ENCODE results near the gene HNRNPUL1. TPM values are rescaled to one million over a fixed set of nuclear protein-coding genes. Genes with fewer than 3 reads are reported as not detected.
"Not testable (repeated sequence)": the region's sequence is repeated elsewhere in the genome, so short reads cannot be mapped to it uniquely, and the experiment has no call there.

The HNRNPUL1 gene
- total and polyA plus RNA-seq, 9 of the 15 experiments (the other 6 are each of a cell fraction or from before 2014, with no cell fraction given), result 7.3 to 211 (median 85.0) TPM

DNA sequence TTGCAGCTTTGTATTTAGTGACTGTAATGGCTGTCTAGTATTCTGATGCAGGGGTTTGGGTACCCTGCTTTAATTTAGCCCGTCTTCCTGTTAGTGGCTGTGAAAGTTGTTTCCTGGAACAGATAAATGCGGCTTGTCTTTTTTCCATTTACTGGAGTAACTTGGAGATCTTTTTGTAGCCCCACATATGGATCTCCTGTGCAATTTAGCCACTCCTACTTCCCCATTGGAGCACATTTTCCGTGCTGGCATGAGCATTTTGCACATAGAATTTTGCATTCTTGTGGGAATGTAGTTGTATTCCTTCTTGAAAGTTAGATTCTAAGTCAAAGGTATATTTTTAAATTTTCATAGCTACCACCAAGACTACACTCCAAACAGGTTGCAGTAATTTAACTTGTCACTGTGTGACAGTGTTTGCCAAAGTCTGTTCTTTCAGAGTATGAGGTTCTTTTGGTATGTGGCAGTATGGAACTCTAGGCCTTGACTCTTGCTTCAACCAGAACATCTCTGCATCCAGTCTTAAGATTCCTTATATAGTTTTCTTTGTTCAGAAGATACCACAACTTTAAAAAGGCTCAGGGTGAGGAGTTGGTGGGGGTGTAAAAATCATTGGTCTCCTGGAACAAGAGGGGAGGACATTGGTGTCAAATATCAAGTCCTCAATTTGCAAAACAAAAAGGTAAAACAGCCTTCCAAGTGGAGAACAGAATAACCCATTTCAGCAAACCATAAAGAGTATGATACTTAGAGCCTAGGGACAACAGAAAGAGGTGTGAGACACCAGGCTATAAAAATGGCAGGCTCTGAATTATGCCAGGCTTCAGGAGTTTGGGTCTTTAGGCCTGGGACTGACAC, 24.7 kb downstream of the HNRNPUL1 start:
- Histone ChIP-seq H3K79me2 (ENCODE audit: control insufficient read depth, insufficient read depth, low read length) (no peaks in the 10 kb centered on the region), H3K9me3 (replicated peaks; ENCODE audit: control insufficient read depth, insufficient read depth, low read depth, low read length) (no peaks in the 10 kb centered on the region), H3K4me1 (replicated peaks in 1 of 2; ENCODE audit: control insufficient read depth in 2 of 2, insufficient read depth in 2 of 2, low read length in 2 of 2) (no peaks in the 10 kb centered on the region), H3K27ac (ENCODE audit: extremely low read depth, low read depth, low read length) (no peak overlapping the region), H3K4me2 (ENCODE audit: insufficient read depth, low read length) (no peak overlapping the region), H3K27me3 (ENCODE audit: control insufficient read depth in 2 of 2, insufficient read depth in 2 of 2, low read length in 2 of 2) (no peaks in the 10 kb centered on the region), H3K36me3 (ENCODE audit: control insufficient read depth, insufficient read depth, low read length) (peaks cover 92% of the 10 kb centered on the region), H2AFZ (ENCODE audit: low read depth, low read length) (no peak overlapping the region), H3K4me3 (no peak overlapping the region), H4K20me1 (replicated peaks; ENCODE audit: control insufficient read depth, insufficient read depth, low read length) (no peaks in the 10 kb centered on the region), H3K9me1 (ENCODE audit: control insufficient read depth, insufficient read depth, low read length) (no peaks in the 10 kb centered on the region), H3K9ac (ENCODE audit: insufficient read depth in 1 of 2, low read depth in 2 of 2, low read length in 2 of 2) (no peak overlapping the region)
- BruUV-seq (replicated peaks), result no TSS peak
- WGBS (ENCODE audit: insufficient coverage, low coverage, missing lambda C conversion rate), result 90% methylated on average over 3 of the region's 3 CpGs
- FAIRE-seq (no peak), DNase-seq (ENCODE audit: extremely low read depth in 1 of 4, low spot score in 3 of 4) (no peak), ATAC-seq (no peak)
- intact Hi-C loops (cut with micrococcal nuclease) (no loop called here), in situ Hi-C loops (cut with MboI) (no loop called here)
- ChIA-PET CTCF (ENCODE audit: low intra/inter-chr PET ratio) (interaction anchor here (0.6 kb wide), 1 partner anchor 78 kb away, joined by 4 read pairs; no protein-coding TSS in a partner anchor), POLR2A (interaction anchor here (0.5 to 1.7 kb wide), 4 partner anchors 8 to 46 kb away, joined by 3 to 6 read pairs (median 4); no protein-coding TSS in a partner anchor)
- TF ChIP-seq, protein P1, sequence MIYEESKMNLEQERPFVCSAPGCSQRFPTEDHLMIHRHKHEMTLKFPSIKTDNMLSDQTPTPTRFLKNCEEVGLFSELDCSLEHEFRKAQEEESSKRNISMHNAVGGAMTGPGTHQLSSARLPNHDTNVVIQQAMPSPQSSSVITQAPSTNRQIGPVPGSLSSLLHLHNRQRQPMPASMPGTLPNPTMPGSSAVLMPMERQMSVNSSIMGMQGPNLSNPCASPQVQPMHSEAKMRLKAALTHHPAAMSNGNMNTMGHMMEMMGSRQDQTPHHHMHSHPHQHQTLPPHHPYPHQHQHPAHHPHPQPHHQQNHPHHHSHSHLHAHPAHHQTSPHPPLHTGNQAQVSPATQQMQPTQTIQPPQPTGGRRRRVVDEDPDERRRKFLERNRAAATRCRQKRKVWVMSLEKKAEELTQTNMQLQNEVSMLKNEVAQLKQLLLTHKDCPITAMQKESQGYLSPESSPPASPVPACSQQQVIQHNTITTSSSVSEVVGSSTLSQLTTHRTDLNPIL (CRISPR knock-in tag; IDR thresholded peaks at IDR 0.05), result no peak
- no peak for TF ChIP-seq MEF2A (IDR thresholded peaks at IDR 0.05; ENCODE audit: control insufficient read depth, low read depth, low read length)
- no peak for TF ChIP-seq ZNF586 (CRISPR knock-in tag; conservative IDR thresholded peaks at IDR 0.05)
- no peak for TF ChIP-seq KAT2B (IDR thresholded peaks at IDR 0.05; ENCODE audit: low read depth, low read length)

DNA sequence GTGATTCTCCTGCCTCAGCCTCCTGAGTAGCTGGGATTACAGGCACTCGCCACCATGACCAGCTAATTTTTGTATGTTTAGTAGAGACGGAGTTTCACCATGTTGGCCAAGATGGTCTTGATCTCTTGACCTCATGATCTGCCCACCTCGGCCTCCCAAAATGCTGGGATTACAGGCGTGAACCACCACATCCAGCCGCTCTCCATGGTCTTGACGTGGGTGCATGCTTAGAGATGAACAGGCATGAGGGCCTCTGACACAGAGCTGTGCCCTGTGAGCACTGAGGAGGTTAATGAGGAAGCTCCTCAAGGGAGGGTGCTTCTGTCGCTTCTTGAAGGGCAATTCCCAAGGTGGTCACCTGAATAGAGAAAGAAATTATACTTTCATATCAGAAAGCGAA, 25.6 kb downstream of the HNRNPUL1 start:
- H3K9ac ChIP-seq (ENCODE audit: insufficient read depth in 1 of 2, low read depth in 2 of 2, low read length in 2 of 2); H2AFZ ChIP-seq (ENCODE audit: low read depth, low read length); intact Hi-C loops (cut with micrococcal nuclease); H3K4me1 ChIP-seq (replicated peaks in 1 of 2; ENCODE audit: control insufficient read depth in 2 of 2, insufficient read depth in 2 of 2, low read length in 2 of 2); FAIRE-seq; H3K79me2 ChIP-seq (ENCODE audit: control insufficient read depth, insufficient read depth, low read length); H3K9me3 ChIP-seq (replicated peaks; ENCODE audit: control insufficient read depth, insufficient read depth, low read depth, low read length); BruUV-seq (replicated peaks); H3K4me2 ChIP-seq (ENCODE audit: insufficient read depth, low read length); H3K27ac ChIP-seq (ENCODE audit: extremely low read depth, low read depth, low read length); H3K4me3 ChIP-seq; H4K20me1 ChIP-seq (replicated peaks; ENCODE audit: control insufficient read depth, insufficient read depth, low read length); in situ Hi-C loops (cut with MboI); ATAC-seq; H3K9me1 ChIP-seq (ENCODE audit: control insufficient read depth, insufficient read depth, low read length); DNase-seq (ENCODE audit: extremely low read depth in 1 of 4, low spot score in 3 of 4); H3K27me3 ChIP-seq (ENCODE audit: control insufficient read depth in 2 of 2, insufficient read depth in 2 of 2, low read length in 2 of 2): not testable (repeated sequence)
- POLR2A ChIA-PET, result interaction anchor here (1.1 to 1.7 kb wide), 3 partner anchors 8 to 18 kb away, joined by 3 to 6 read pairs (median 4); no protein-coding TSS in a partner anchor
- 97% methylated on average over 8 of the region's 8 CpGs for WGBS (ENCODE audit: insufficient coverage, low coverage, missing lambda C conversion rate)
- H3K36me3 ChIP-seq (ENCODE audit: control insufficient read depth, insufficient read depth, low read length), result peaks cover 93% of the 10 kb centered on the region
- CTCF ChIA-PET (ENCODE audit: low intra/inter-chr PET ratio), result interaction anchor here (0.6 kb wide), 1 partner anchor 79 kb away, joined by 4 read pairs; no protein-coding TSS in a partner anchor

Data from K562 (cell line).